H9 (cell line): ENCODE measurements around the gene SERPIND1. TPM values are rescaled to one million over a fixed set of nuclear protein-coding genes. Genes with fewer than 3 reads are reported as not detected.

Experiments
- DNase-seq: peaks from one replicate; pipeline ENCODE4 v3.0.0-alpha.2; 2017
- H2AFZ ChIP-seq: one replicate; pipeline ENCODE4 v1.6.1; 2013; ENCODE audit warnings: mild to moderate bottlenecking, low read length, control low read depth, moderate library complexity
- H2AK5ac ChIP-seq: 2 replicates; pipeline ENCODE4 v1.6.1; 2013; ENCODE audit warnings: low read length, control low read depth, mixed read lengths; ENCODE audit not compliant: insufficient read length
- H2BK120ac ChIP-seq: one replicate; pipeline ENCODE4 v1.6.1; 2013; ENCODE audit warnings: low read depth, mild to moderate bottlenecking, low read length, control low read depth, inconsistent platforms; ENCODE audit not compliant: poor library complexity, severe bottlenecking
- H2BK12ac ChIP-seq: 2 replicates; pipeline ENCODE4 v1.6.1; 2013; ENCODE audit warnings: low read length, control low read depth, mixed read lengths, low read depth; ENCODE audit not compliant: insufficient read length
- H2BK15ac ChIP-seq: 2 replicates; pipeline ENCODE4 v1.6.1; 2013; ENCODE audit warnings: low read depth, low read length, control low read depth
- H2BK20ac ChIP-seq: one replicate; pipeline ENCODE4 v1.6.1; 2013; ENCODE audit warnings: low read depth, mild to moderate bottlenecking, low read length, control low read depth, inconsistent platforms; ENCODE audit not compliant: poor library complexity, severe bottlenecking
- H2BK5ac ChIP-seq: 2 replicates; pipeline ENCODE4 v1.6.1; 2013; ENCODE audit warnings: low read length, control low read depth, mixed read lengths; ENCODE audit not compliant: insufficient read length
- H3K14ac ChIP-seq: 2 replicates; pipeline ENCODE4 v1.6.1; 2013; ENCODE audit warnings: low read length, control low read depth; ENCODE audit not compliant: insufficient read depth
- H3K18ac ChIP-seq: 2 replicates; pipeline ENCODE4 v1.6.1; 2013; ENCODE audit warnings: low read depth, mild to moderate bottlenecking, mixed read lengths, low read length, control low read depth; ENCODE audit not compliant: insufficient read length
- H3K23ac ChIP-seq: 2 replicates; pipeline ENCODE4 v1.6.1; 2013; ENCODE audit warnings: low read length, control low read depth, mixed read lengths, low read depth; ENCODE audit not compliant: insufficient read length
- H3K23me2 ChIP-seq: 2 replicates; pipeline ENCODE4 v1.6.1; 2013; ENCODE audit warnings: low read depth, mild to moderate bottlenecking, mixed read lengths, low read length, control low read depth; ENCODE audit not compliant: insufficient read length, poor library complexity, severe bottlenecking
- H3K27ac ChIP-seq: 2 replicates; pipeline ENCODE4 v1.5.1; 2013; ENCODE audit warnings: low read length, control low read depth, mixed read lengths, low read depth; ENCODE audit not compliant: insufficient read length
- H3K27me3 ChIP-seq: 2 replicates; pipeline ENCODE4 v1.6.1; 2013; ENCODE audit warnings: low read length, control low read depth, inconsistent platforms; ENCODE audit not compliant: insufficient read depth
- H3K4ac ChIP-seq: 2 replicates; pipeline ENCODE4 v1.6.1; 2013; ENCODE audit warnings: low read depth, mild to moderate bottlenecking, control low read depth, inconsistent platforms, low read length, moderate library complexity
- H3K4me1 ChIP-seq: 2 replicates; pipeline ENCODE4 v1.6.1; 2013; ENCODE audit warnings: low read length, control low read depth, inconsistent platforms; ENCODE audit not compliant: insufficient read depth
- H3K4me2 ChIP-seq: 2 replicates; pipeline ENCODE4 v1.6.1; 2013; ENCODE audit warnings: low read length, control low read depth, mixed read lengths; ENCODE audit not compliant: insufficient read length, insufficient read depth
- H3K56ac ChIP-seq: 2 replicates; pipeline ENCODE4 v1.6.1; 2013; ENCODE audit warnings: low read depth, mild to moderate bottlenecking, mixed read lengths, low read length, control low read depth; ENCODE audit not compliant: insufficient read length
- H3K79me1 ChIP-seq: 2 replicates; pipeline ENCODE4 v1.6.1; 2013; ENCODE audit warnings: low read depth, mild to moderate bottlenecking, moderate library complexity, low read length, control low read depth, inconsistent platforms; ENCODE audit not compliant: insufficient read depth, poor library complexity, severe bottlenecking
- H3K79me2 ChIP-seq: 2 replicates; pipeline ENCODE4 v1.6.1; 2013; ENCODE audit warnings: low read length, control low read depth, inconsistent platforms; ENCODE audit not compliant: insufficient read depth
- H3K9ac ChIP-seq: 2 replicates; pipeline ENCODE4 v1.6.1; 2013; ENCODE audit warnings: low read length, control low read depth, mixed read lengths; ENCODE audit not compliant: insufficient read length; ENCODE audit errors: extremely low read depth
- H3K9me3 ChIP-seq: one replicate; pipeline ENCODE4 v1.6.1; 2013; ENCODE audit warnings: low read depth, low read length, inconsistent platforms; ENCODE audit not compliant: control insufficient read depth
- H3T11ph ChIP-seq: one replicate; pipeline ENCODE4 v1.6.1; 2013; ENCODE audit warnings: mild to moderate bottlenecking, low read length, control low read depth, inconsistent platforms
- H4K20me1 ChIP-seq: one replicate; pipeline ENCODE4 v1.6.1; 2013; ENCODE audit not compliant: control insufficient read depth, insufficient read length, insufficient read depth
- H4K5ac ChIP-seq: 2 replicates; pipeline ENCODE4 v1.6.1; 2013; ENCODE audit warnings: low read depth, mild to moderate bottlenecking, mixed read lengths, low read length, control low read depth; ENCODE audit not compliant: insufficient read length
- H4K8ac ChIP-seq: replicated peaks from 2 replicates; pipeline ENCODE4 v1.6.1; 2013; ENCODE audit warnings: low read length, control low read depth, mixed read lengths, low read depth; ENCODE audit not compliant: insufficient read length
- H4K91ac ChIP-seq: 2 replicates; pipeline ENCODE4 v1.6.1; 2013; ENCODE audit warnings: low read depth, mild to moderate bottlenecking, moderate library complexity, mixed read lengths, low read length, control low read depth; ENCODE audit not compliant: insufficient read length
- H3K27ac Mint-ChIP-seq, 3 experiments: 2 replicates in 2 of 3; 3 replicates in 1 of 3; pipeline ENCODE4 v1.8.0; 2020 to 2021; ENCODE audit warnings: mixed read lengths in 3 of 3, mild to moderate bottlenecking in 1 of 3, moderate library complexity in 1 of 3
- H3K27me3 Mint-ChIP-seq: 2 replicates; pipeline ENCODE4 v1.8.0; 2021; ENCODE audit warnings: low read depth, mild to moderate bottlenecking, moderate library complexity, mixed read lengths
- H3K36me3 Mint-ChIP-seq, 3 experiments: 2 replicates in 2 of 3; 3 replicates in 1 of 3; pipeline ENCODE4 v1.8.0; 2020 to 2021; ENCODE audit warnings: low read depth in 3 of 3, mixed read lengths in 3 of 3; ENCODE audit not compliant: insufficient read depth in 1 of 3
- H3K4me1 Mint-ChIP-seq, 2 experiments: 2 replicates each; pipeline ENCODE4 v1.8.0; 2020; ENCODE audit warnings: mixed read lengths in 2 of 2
- H3K4me3 Mint-ChIP-seq, 2 experiments: 2 replicates in 1 of 2; 3 replicates in 1 of 2; pipeline ENCODE4 v1.8.0; 2020 to 2021; ENCODE audit warnings: mild to moderate bottlenecking in 2 of 2, mixed read lengths in 2 of 2, moderate library complexity in 1 of 2
- H3K9me3 Mint-ChIP-seq, 2 experiments: 2 replicates in 1 of 2; 3 replicates in 1 of 2; pipeline ENCODE4 v1.8.0; 2020; ENCODE audit warnings: mild to moderate bottlenecking in 2 of 2, mixed read lengths in 2 of 2, moderate library complexity in 1 of 2
- CTCF ChIP-seq: fragments of 200-600 bp; sonication (generic); conservative IDR thresholded peaks from 3 replicates; pipeline ENCODE4 v1.8.0; 2021; ENCODE audit warnings: antibody characterized with exemption, mild to moderate bottlenecking
- WGBS: extraction: QIAGEN DNeasy Blood & Tissue Kit; methylation state at CpG from one replicate; pipeline ENCODE4 v1.1.7; 2013; ENCODE audit warnings: missing lambda C conversion rate, low lambda C conversion rate, mixed read lengths; ENCODE audit not compliant: insufficient read length; ENCODE audit errors: extremely low coverage; 5-methylcytosine and 5-hydroxymethylcytosine counted together
- total RNA-seq: library from RNA; stranded (reverse); gene quantifications from 2 replicates; pipeline ENCODE4 v1.2.1, GENCODE V29; 2021

The SERPIND1 gene
- total RNA-seq, 1 experiment from 2014 or later, result not detected

DNA sequence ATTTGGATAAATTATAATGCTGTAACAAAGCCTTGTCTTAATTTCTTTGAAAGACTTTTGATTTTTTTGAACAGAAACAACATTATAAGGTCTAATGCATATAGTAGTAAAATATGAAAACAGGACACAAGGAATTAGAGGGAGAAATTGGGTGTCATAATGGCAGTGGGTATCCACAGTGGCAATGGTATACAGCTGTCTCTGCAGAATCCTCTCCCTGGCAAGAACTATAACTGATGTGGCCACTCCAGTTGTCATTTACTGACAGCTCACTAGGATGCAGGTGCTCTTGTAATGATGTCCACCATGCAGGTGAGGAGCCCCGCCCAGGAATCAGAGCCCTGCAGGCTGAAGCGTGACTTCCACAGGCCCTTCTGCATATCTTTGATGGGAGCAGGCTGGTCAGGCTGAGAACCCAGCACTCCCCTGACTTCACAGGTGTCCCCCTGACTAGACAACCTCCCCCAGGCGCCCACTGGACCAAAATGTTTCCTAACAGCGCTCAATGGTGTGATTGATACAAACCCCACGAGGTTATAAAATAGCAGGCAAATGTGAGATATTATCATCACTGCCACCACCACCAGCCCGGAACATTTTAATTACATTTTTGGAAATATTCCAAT lies 32.8 kb upstream of the SERPIND1 start:
- no peak overlapping the region for H2AFZ ChIP-seq
- H3K9me3 ChIP-seq, result no peaks in the 10 kb centered on the region
- no peak overlapping the region for H4K5ac ChIP-seq
- no peak overlapping the region for H3K27ac ChIP-seq
- no peak overlapping the region for H3K4me3 Mint-ChIP-seq
- H3K36me3 Mint-ChIP-seq, result peaks cover 15 to 45% (median 18%) of the 10 kb centered on the region in 3 experiments
- no peak overlapping the region for H3K18ac ChIP-seq
- H3K4ac ChIP-seq, result no peak overlapping the region
- no peak overlapping the region for H2BK5ac ChIP-seq
- H3K79me1 ChIP-seq, result no peaks in the 10 kb centered on the region
- no peak overlapping the region for H3K14ac ChIP-seq
- H2BK12ac ChIP-seq, result no peak overlapping the region
- H3K56ac ChIP-seq, result no peak overlapping the region
- no peaks in the 10 kb centered on the region for H3K4me1 Mint-ChIP-seq
- no peaks in the 10 kb centered on the region for H3K79me2 ChIP-seq
- no peak overlapping the region for H2BK15ac ChIP-seq
- no peaks in the 10 kb centered on the region for H3K4me1 ChIP-seq
- no peak overlapping the region for H3K27ac Mint-ChIP-seq
- H4K8ac ChIP-seq, result no peak overlapping the region
- H3K9me3 Mint-ChIP-seq, result peaks cover 6 to 7% of the 10 kb centered on the region in 2 experiments; a peak in 4 of 5 replicates
- no peaks in the 10 kb centered on the region for H3K27me3 ChIP-seq
- no peak overlapping the region for H3K4me2 ChIP-seq
- H3K9ac ChIP-seq, result no peak overlapping the region
- no peaks in the 10 kb centered on the region for H3K27me3 Mint-ChIP-seq
- no peak overlapping the region for H3K23ac ChIP-seq
- no peak for TF ChIP-seq CTCF
- H3T11ph ChIP-seq, result no peak overlapping the region
- WGBS, result no CpG with 5 or more reads among the region's 6 CpGs
- H2AK5ac ChIP-seq, result no peak overlapping the region
- H4K91ac ChIP-seq, result no peak overlapping the region
- DNase-seq, result no peak
- no peak overlapping the region for H2BK120ac ChIP-seq
- no peak overlapping the region for H2BK20ac ChIP-seq
- H4K20me1 ChIP-seq, result no peaks in the 10 kb centered on the region
- H3K23me2 ChIP-seq, result no peaks in the 10 kb centered on the region
